Liver (tissue), 9 donors: ENCODE results near the gene ROBO2. TPM values are rescaled to one million over a fixed set of nuclear protein-coding genes. Genes with fewer than 3 reads are reported as not detected.

ENCODE experiments used
- DNase-seq: peaks from one replicate; pipeline ENCODE4 v3.0.0-alpha.2; 2017; ENCODE audit warnings: low spot score
- H3K27ac ChIP-seq, 2 donors: one replicate each; pipeline ENCODE4 v1.7.0; 2013; ENCODE audit warnings: inconsistent platforms in 2 of 2, low read length in 2 of 2, control low read depth in 1 of 2, low read depth in 1 of 2, mild to moderate bottlenecking in 1 of 2
- H3K27me3 ChIP-seq, 4 donors: one replicate each; pipeline versions ENCODE4 v1.6.1 to v1.7.0; 2013; ENCODE audit warnings: low read length in 3 of 4, inconsistent platforms in 1 of 4, mild to moderate bottlenecking in 1 of 4, moderate library complexity in 1 of 4; ENCODE audit not compliant: control insufficient read depth in 4 of 4, insufficient read depth in 4 of 4
- H3K36me3 ChIP-seq, 4 donors: one replicate each; pipeline versions ENCODE4 v1.6.1 to v1.7.0; 2013; ENCODE audit warnings: low read length in 3 of 4, mild to moderate bottlenecking in 3 of 4, low read depth in 1 of 4, moderate library complexity in 1 of 4; ENCODE audit not compliant: control insufficient read depth in 4 of 4, insufficient read depth in 3 of 4
- H3K4me1 ChIP-seq, 4 donors: one replicate each; pipeline versions ENCODE4 v1.6.1 to v1.7.0; 2013; ENCODE audit warnings: low read length in 3 of 4, mild to moderate bottlenecking in 3 of 4, moderate library complexity in 1 of 4; ENCODE audit not compliant: control insufficient read depth in 4 of 4, insufficient read depth in 4 of 4
- H3K4me3 ChIP-seq, 3 donors: one replicate each; pipeline versions ENCODE4 v1.6.1 to v1.7.0; 2013; ENCODE audit warnings: low read length in 3 of 3, control low read depth in 1 of 3, low read depth in 1 of 3, mild to moderate bottlenecking in 1 of 3
- H3K9ac ChIP-seq, 2 donors: one replicate each; pipeline ENCODE4 v1.7.0; 2013; ENCODE audit warnings: low read length in 2 of 2, mild to moderate bottlenecking in 2 of 2, moderate library complexity in 2 of 2, control low read depth in 1 of 2, low read depth in 1 of 2
- H3K9me3 ChIP-seq, 4 donors: one replicate each; pipeline versions ENCODE4 v1.6.1 to v1.7.0; 2013; ENCODE audit warnings: low read length in 3 of 4; ENCODE audit not compliant: control insufficient read depth in 4 of 4
- ATF3 ChIP-seq: IDR thresholded peaks from 2 replicates; pipeline ENCODE4 v1.6.1; 2016; ENCODE audit warnings: antibody characterized with exemption
- CTCF ChIP-seq: fragments of 150-350 bp; IDR thresholded peaks from 2 replicates; pipeline ENCODE4 v1.5.1; 2017; ENCODE audit warnings: improper control_type of control experiment, low read depth, low read length; ENCODE audit not compliant: missing input control
- EGR1 ChIP-seq, 2 donors: IDR thresholded peaks; 2 replicates each; pipeline ENCODE4 v1.6.1; 2016 to 2018; ENCODE audit warnings: antibody characterized with exemption in 2 of 2, low read depth in 2 of 2
- FOXA1 ChIP-seq: IDR thresholded peaks from 2 replicates; pipeline ENCODE4 v1.6.1; 2016; ENCODE audit warnings: antibody characterized with exemption
- FOXA2 ChIP-seq: IDR thresholded peaks from 2 replicates; pipeline ENCODE4 v1.6.1; 2016; ENCODE audit warnings: antibody characterized with exemption
- GABPA ChIP-seq, 2 donors: IDR thresholded peaks in 1 of 2; conservative IDR thresholded peaks in 1 of 2; 2 replicates each; pipeline ENCODE4 v1.6.1; 2016; ENCODE audit warnings: antibody characterized with exemption in 2 of 2, mild to moderate bottlenecking in 1 of 2, moderate library complexity in 1 of 2
- HNF4A ChIP-seq, 2 donors: conservative IDR thresholded peaks; 2 replicates each; pipeline ENCODE4 v1.6.1; 2016; ENCODE audit warnings: antibody characterized with exemption in 2 of 2, mild to moderate bottlenecking in 2 of 2
- HNF4G ChIP-seq: IDR thresholded peaks from 2 replicates; pipeline ENCODE4 v1.6.1; 2016; ENCODE audit warnings: antibody characterized with exemption
- JUND ChIP-seq, 2 donors: IDR thresholded peaks; 2 replicates each; pipeline ENCODE4 v1.6.1; 2016; ENCODE audit warnings: antibody characterized with exemption in 2 of 2
- MAX ChIP-seq: IDR thresholded peaks from 2 replicates; pipeline ENCODE4 v1.6.1; 2016; ENCODE audit warnings: antibody characterized with exemption
- NR2F2 ChIP-seq: IDR thresholded peaks from 2 replicates; pipeline ENCODE4 v1.6.1; 2016; ENCODE audit warnings: antibody characterized with exemption
- RAD21 ChIP-seq, 2 donors: IDR thresholded peaks; 2 replicates each; pipeline ENCODE4 v1.6.1; 2016; ENCODE audit warnings: antibody characterized with exemption in 2 of 2, mild to moderate bottlenecking in 2 of 2
- REST ChIP-seq: IDR thresholded peaks from 2 replicates; pipeline ENCODE4 v1.6.1; 2016; ENCODE audit warnings: antibody characterized with exemption, mild to moderate bottlenecking
- RXRA ChIP-seq, 2 donors: IDR thresholded peaks; 2 replicates each; pipeline ENCODE4 v1.6.1; 2017 to 2018; ENCODE audit warnings: antibody characterized with exemption in 2 of 2, mild to moderate bottlenecking in 1 of 2
- SP1 ChIP-seq: IDR thresholded peaks from 2 replicates; pipeline ENCODE4 v1.6.1; 2018; ENCODE audit warnings: antibody characterized with exemption, mild to moderate bottlenecking
- TAF1 ChIP-seq: conservative IDR thresholded peaks from 2 replicates; pipeline ENCODE4 v1.6.1; 2016; ENCODE audit warnings: antibody characterized with exemption, mild to moderate bottlenecking
- YY1 ChIP-seq: IDR thresholded peaks from 2 replicates; pipeline ENCODE4 v1.6.1; 2016; ENCODE audit warnings: antibody characterized with exemption, mild to moderate bottlenecking
- WGBS: extraction: QIAGEN DNeasy Blood & Tissue Kit; methylation state at CpG from one replicate; pipeline ENCODE4 v1.1.7; 2013; 5-methylcytosine and 5-hydroxymethylcytosine counted together
- polyA plus RNA-seq, 2 donors: library from polyadenylated mRNA; stranded (reverse) in 1 of 2; unstranded in 1 of 2; fragments of 200-250 nt in 1 of 2; fragments of >200 nt in 1 of 2; fragmentation: Nextera tagmentation in 1 of 2; extraction: Ambion mirVana in 1 of 2; gene quantifications; one replicate each; pipeline versions ENCODE4 v1.2.1 to v1.2.3, GENCODE V29; 2013 to 2015
- total RNA-seq, 2 donors: library from RNA; depleted of rRNA; stranded (reverse); fragments of >200 nt; gene quantifications; one replicate each; pipeline ENCODE4 v1.2.3, GENCODE V29; 2014
- donor health status: healthy.
- donor health status: healthy.
- donor health status: healthy.
- donor health status: healthy.
- donor health status: healthy.

The ROBO2 gene
- total and polyA plus RNA-seq, 4 donors = 0.22 to 19.4 (median 1.1) TPM

- Histone ChIP-seq H3K9ac (no peak overlapping the region), H3K27ac (no peak overlapping the region), H3K27me3 (no peaks in the 10 kb centered on the region), H3K36me3 (no peaks in the 10 kb centered on the region), H3K9me3 (no peaks in the 10 kb centered on the region), H3K4me3 (no peak overlapping the region), H3K4me1 (no peaks in the 10 kb centered on the region)
- WGBS = 56% methylated on average over 1 of the region's 1 CpG
- TF ChIP-seq GABPA (IDR thresholded peaks at IDR 0.05 in 1 of 2, conservative IDR thresholded peaks at IDR 0.05 in 1 of 2) (no peak), FOXA2 (no peak), JUND (IDR thresholded peaks at IDR 0.05) (no peak), RXRA (IDR thresholded peaks at IDR 0.05) (no peak), YY1 (no peak), REST (no peak), FOXA1 (no peak), HNF4A (conservative IDR thresholded peaks at IDR 0.05) (no peak), SP1 (no peak), EGR1 (IDR thresholded peaks at IDR 0.05; ENCODE audit: low read depth in 2 of 2) (no peak), CTCF (no peak), RAD21 (IDR thresholded peaks at IDR 0.05) (no peak), TAF1 (no peak)
- DNase-seq = no peak
These were observed 146.4 kb downstream of the ROBO2 start for GRCh38 chr3:77186319-77186718.

GRCh38 chr3:77186728-77187127 is 146.8 kb downstream of the ROBO2 start:
- no peak for TF ChIP-seq HNF4G
- no peak for TF ChIP-seq SP1
- no peak for TF ChIP-seq FOXA2
- TF ChIP-seq TAF1 = no peak
- TF ChIP-seq ATF3 = no peak
- no peak for TF ChIP-seq JUND (IDR thresholded peaks at IDR 0.05)
- no peak for TF ChIP-seq EGR1 (IDR thresholded peaks at IDR 0.05; ENCODE audit: low read depth in 2 of 2)
- no peak for TF ChIP-seq GABPA (IDR thresholded peaks at IDR 0.05 in 1 of 2, conservative IDR thresholded peaks at IDR 0.05 in 1 of 2)
- no peak for TF ChIP-seq FOXA1
- TF ChIP-seq RAD21 (IDR thresholded peaks at IDR 0.05) = no peak
- no peak for TF ChIP-seq MAX
- TF ChIP-seq REST = no peak
- TF ChIP-seq RXRA (IDR thresholded peaks at IDR 0.05) = no peak
- TF ChIP-seq NR2F2 = no peak
- TF ChIP-seq YY1 = no peak
- no peak overlapping the region for H3K9ac ChIP-seq
- H3K9me3 ChIP-seq = no peaks in the 10 kb centered on the region
- no peaks in the 10 kb centered on the region for H3K27me3 ChIP-seq
- H3K4me1 ChIP-seq = no peaks in the 10 kb centered on the region
- 41% methylated on average over 4 of the region's 4 CpGs for WGBS
- H3K36me3 ChIP-seq = no peaks in the 10 kb centered on the region
- DNase-seq = no peak
- H3K27ac ChIP-seq = no peak overlapping the region
- no peak overlapping the region for H3K4me3 ChIP-seq
